SJSA1 (cell line): ENCODE results near the gene TBC1D32. TPM values are rescaled to one million over a fixed set of nuclear protein-coding genes. Genes with fewer than 3 reads are reported as not detected.
A peak's percentile ranks its signal among the peaks of the same experiment; 100 is the strongest.
"Not testable (repeated sequence)": the region's sequence is repeated elsewhere in the genome, so short reads cannot be mapped to it uniquely, and the experiment has no call there.

Experiments used
- DNase-seq, 2 experiments: peaks; one replicate each; pipeline ENCODE4 v3.0.0-alpha.2; 2015 to 2020; ENCODE audit warnings: low spot score in 2 of 2, low read depth in 1 of 2
- H3K27ac ChIP-seq: fragments of 250-450 bp; sonication (Bioruptor Pico); 2 replicates; pipeline ENCODE4 v1.5.1; 2020; ENCODE audit warnings: mild to moderate bottlenecking, moderate library complexity
- H3K27me3 ChIP-seq: fragments of 250-450 bp; sonication (Bioruptor Pico); replicated peaks from 2 replicates; pipeline ENCODE4 v1.5.1; 2020; ENCODE audit warnings: mild to moderate bottlenecking, moderate library complexity
- H3K36me3 ChIP-seq: fragments of 250-450 bp; sonication (Bioruptor Pico); 2 replicates; pipeline ENCODE4 v1.5.1; 2020; ENCODE audit warnings: mild to moderate bottlenecking
- H3K4me1 ChIP-seq: fragments of 250-450 bp; sonication (Bioruptor Pico); replicated peaks from 2 replicates; pipeline ENCODE4 v1.6.1; 2021; ENCODE audit warnings: mild to moderate bottlenecking
- H3K4me3 ChIP-seq: fragments of 250-450 bp; sonication (Bioruptor Pico); 2 replicates; pipeline ENCODE4 v1.5.1; 2020; ENCODE audit warnings: mild to moderate bottlenecking
- H3K9me3 ChIP-seq: fragments of 250-450 bp; sonication (Bioruptor Pico); replicated peaks from 2 replicates; pipeline ENCODE4 v1.5.1; 2020; ENCODE audit warnings: mild to moderate bottlenecking
- total RNA-seq: library from RNA; depleted of rRNA; stranded (reverse); fragments of >200 nt; shearing (Covaris generic); gene quantifications from 2 replicates; pipeline ENCODE4 v1.2.3, GENCODE V29; 2014; rRNA removed

TBC1D32 gene
- total RNA-seq = 2.1 and 4.8 TPM in 2 replicates

GRCh38 chr6:121334299-121335086, at the start of gene TBC1D32:
TBC1D32 (minus strand) TSS chr6:121334480; CDS start chr6:121334430, 50 bp downstream.
- Histone ChIP-seq H3K4me3 (peak within 1 kb of the TSS; percentile 63), H3K36me3 (peaks cover 3% of the 10 kb centered on the region; the same call in 1 of the 2 replicates), H3K9me3 (no peaks in the 10 kb centered on the region), H3K27ac (peak within 1 kb of the TSS; percentile 92), H3K4me1 (peaks cover 7% of the 10 kb centered on the region), H3K27me3 (no peaks in the 10 kb centered on the region)
- peak; percentile 92 to 94 for DNase-seq

DNA sequence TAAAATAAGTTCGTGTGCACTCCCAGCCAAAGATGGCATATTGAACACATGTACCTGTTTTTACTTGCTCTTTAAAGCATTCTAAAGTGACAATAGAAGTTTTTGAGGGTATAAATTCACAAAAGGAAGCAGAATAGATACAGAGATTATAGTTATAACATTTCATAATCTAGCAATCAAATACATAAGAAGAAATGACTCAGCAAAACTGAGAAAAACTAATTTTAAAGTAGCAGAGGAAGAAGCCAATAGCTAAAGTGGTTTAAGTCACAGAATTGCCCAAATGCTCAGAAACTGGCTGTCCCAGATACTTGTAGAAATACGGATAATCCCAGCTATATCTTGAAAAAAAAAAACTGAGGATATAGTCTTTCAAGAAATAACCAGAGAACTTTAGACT, 49.2 kb upstream of the TBC1D32 start:
- Histone ChIP-seq H3K27me3 (no peaks in the 10 kb centered on the region), H3K36me3 (no peaks in the 10 kb centered on the region), H3K9me3 (no peaks in the 10 kb centered on the region), H3K27ac (no peak overlapping the region), H3K4me3 (no peak overlapping the region), H3K4me1 (peaks cover 13% of the 10 kb centered on the region)
- no peak for DNase-seq

GRCh38 chr6:121382467-121383121, 48.3 kb upstream of the TBC1D32 start:
- no peaks in the 10 kb centered on the region for H3K36me3 ChIP-seq
- peak in 1 of 2 experiments; percentile 38 for DNase-seq
- H3K4me3 ChIP-seq = no peak overlapping the region
- no peaks in the 10 kb centered on the region for H3K27me3 ChIP-seq
- no peaks in the 10 kb centered on the region for H3K9me3 ChIP-seq
- 0 out of 2 replicates have a peak overlapping the region, but pooled peaks have one; percentile 9 for H3K27ac ChIP-seq
- H3K4me1 ChIP-seq = peaks cover 13% of the 10 kb centered on the region

DNA sequence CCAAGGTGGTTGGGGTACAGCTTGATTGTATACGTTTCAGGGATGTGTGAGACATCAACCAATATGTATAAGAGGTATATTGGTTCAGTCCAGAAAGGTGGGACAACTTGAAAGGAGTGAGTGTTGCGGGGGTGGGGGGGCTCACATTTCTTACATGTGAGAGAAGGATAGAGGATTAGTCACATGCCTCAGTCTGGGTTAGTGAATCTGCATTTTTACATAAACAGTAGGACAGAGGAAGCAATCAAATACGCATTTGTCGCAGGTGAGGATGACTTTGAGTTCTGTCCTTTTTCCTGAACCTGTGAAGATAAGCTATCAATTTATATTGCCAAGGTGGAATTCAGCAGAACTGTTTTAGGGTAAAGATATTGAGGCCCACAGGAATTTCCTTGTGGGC, 42.1 kb upstream of the TBC1D32 start:
- no peak overlapping the region for H3K4me3 ChIP-seq
- H3K36me3 ChIP-seq = no peaks in the 10 kb centered on the region
- no peaks in the 10 kb centered on the region for H3K27me3 ChIP-seq
- DNase-seq = no peak
- no peaks in the 10 kb centered on the region for H3K9me3 ChIP-seq
- no peak overlapping the region for H3K27ac ChIP-seq
- no peaks in the 10 kb centered on the region for H3K4me1 ChIP-seq

DNA sequence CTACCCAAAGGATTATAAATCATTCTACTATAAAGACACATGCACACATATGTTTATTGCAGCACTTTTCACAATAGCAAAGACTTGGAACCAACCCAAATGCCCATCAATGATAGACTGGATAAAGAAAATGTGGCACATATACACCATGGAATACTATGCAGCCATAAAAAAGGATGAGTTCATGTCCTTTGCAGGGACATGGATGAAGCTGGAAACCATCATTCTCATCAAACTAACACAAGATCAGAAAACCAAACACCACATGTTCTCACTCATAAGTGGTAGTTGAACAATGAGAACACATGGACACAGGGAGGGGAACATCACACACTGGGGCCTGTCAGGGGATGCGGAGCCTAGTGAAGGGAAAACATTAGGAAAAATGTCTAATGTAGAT, 39.9 kb upstream of the TBC1D32 start:
- not testable (repeated sequence) for H3K4me1 ChIP-seq, H3K27ac ChIP-seq, H3K27me3 ChIP-seq, H3K4me3 ChIP-seq, H3K9me3 ChIP-seq, H3K36me3 ChIP-seq, DNase-seq

GRCh38 chr6:121365536-121366521, 31.5 kb upstream of the TBC1D32 start:
- Histone ChIP-seq H3K4me1 (no peaks in the 10 kb centered on the region), H3K27me3 (0 out of 2 replicates have a peak, but pooled peaks cover 3% of the 10 kb centered on the region), H3K36me3 (no peaks in the 10 kb centered on the region), H3K9me3 (no peaks in the 10 kb centered on the region), H3K4me3 (no peak overlapping the region), H3K27ac (no peak overlapping the region)
- no peak for DNase-seq

DNA sequence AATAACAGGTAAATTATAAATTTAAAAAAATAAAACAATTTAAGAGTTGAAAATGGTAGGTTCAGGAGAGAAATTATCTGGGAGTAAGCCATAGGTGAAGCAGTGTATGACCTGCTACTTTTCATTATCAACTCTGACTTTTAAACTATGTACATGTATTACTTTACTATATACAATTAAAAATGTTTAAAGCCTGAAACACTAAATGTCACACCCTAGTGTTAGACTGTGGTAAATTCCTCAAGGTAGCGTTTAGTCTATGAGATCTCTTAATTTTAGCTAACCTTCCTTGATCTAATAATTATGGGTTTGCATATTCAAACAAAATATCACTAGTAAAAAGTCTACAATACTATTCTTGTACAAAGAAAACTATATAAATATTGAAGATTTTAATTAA, 22.3 kb upstream of the TBC1D32 start:
- Histone ChIP-seq H3K27ac (no peak overlapping the region), H3K36me3 (no peaks in the 10 kb centered on the region), H3K4me3 (no peak overlapping the region), H3K4me1 (peaks cover 17% of the 10 kb centered on the region), H3K9me3 (no peaks in the 10 kb centered on the region), H3K27me3 (no peaks in the 10 kb centered on the region)
- DNase-seq = no peak

GRCh38 chr6:121354764-121355163, 20.5 kb upstream of the TBC1D32 start:
- Histone ChIP-seq H3K4me3 (no peak overlapping the region), H3K27ac (no peak overlapping the region), H3K4me1 (peaks cover 17% of the 10 kb centered on the region), H3K27me3 (no peaks in the 10 kb centered on the region), H3K9me3 (no peaks in the 10 kb centered on the region), H3K36me3 (no peaks in the 10 kb centered on the region)
- no peak for DNase-seq

- Histone ChIP-seq H3K4me1 (peaks cover 17% of the 10 kb centered on the region), H3K27ac (peak overlapping the region; percentile 73), H3K36me3 (no peaks in the 10 kb centered on the region), H3K9me3 (no peaks in the 10 kb centered on the region), H3K4me3 (no peak overlapping the region), H3K27me3 (no peaks in the 10 kb centered on the region)
- peak in 1 of 2 experiments; percentile 47 for DNase-seq
These were observed 18.7 kb upstream of the TBC1D32 start for GRCh38 chr6:121352941-121353340.

DNA sequence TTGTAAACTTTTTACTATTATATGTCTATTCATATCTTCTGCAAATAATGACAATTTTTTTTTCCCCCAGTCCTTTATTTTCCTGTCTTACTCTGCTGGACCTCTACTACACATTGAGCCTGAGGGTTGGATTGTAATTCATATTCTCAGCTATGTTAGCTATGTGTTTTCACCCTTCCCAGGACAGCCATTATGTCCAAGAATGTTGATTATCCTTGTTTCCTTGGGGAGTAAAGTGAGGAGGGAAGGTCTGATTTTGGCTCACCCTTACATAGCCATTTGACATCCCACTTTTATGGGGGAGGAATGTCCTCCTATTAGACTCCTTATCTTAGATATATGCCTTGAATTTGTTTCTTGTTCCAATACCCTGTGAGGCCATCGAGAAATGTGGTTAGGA, 17.6 kb upstream of the TBC1D32 start:
- Histone ChIP-seq H3K36me3 (no peaks in the 10 kb centered on the region), H3K27me3 (no peaks in the 10 kb centered on the region), H3K9me3 (no peaks in the 10 kb centered on the region), H3K4me3 (no peak overlapping the region), H3K27ac (peak overlapping the region; percentile 73), H3K4me1 (peaks cover 17% of the 10 kb centered on the region)
- DNase-seq = no peak

GRCh38 chr6:121349596-121349995, 15.3 kb upstream of the TBC1D32 start:
- H3K36me3 ChIP-seq = no peaks in the 10 kb centered on the region
- H3K4me3 ChIP-seq = no peak overlapping the region
- no peaks in the 10 kb centered on the region for H3K9me3 ChIP-seq
- peaks cover 17% of the 10 kb centered on the region for H3K4me1 ChIP-seq
- no peak overlapping the region for H3K27ac ChIP-seq
- no peak for DNase-seq
- H3K27me3 ChIP-seq = 0 out of 2 replicates have a peak, but pooled peaks cover 4% of the 10 kb centered on the region

- no peaks in the 10 kb centered on the region for H3K36me3 ChIP-seq
- H3K27ac ChIP-seq = no peak overlapping the region
- peaks cover 8% of the 10 kb centered on the region for H3K4me1 ChIP-seq
- no peak overlapping the region for H3K4me3 ChIP-seq
- 0 out of 2 replicates have a peak, but pooled peaks cover 4% of the 10 kb centered on the region for H3K27me3 ChIP-seq
- no peak for DNase-seq
- H3K9me3 ChIP-seq = no peaks in the 10 kb centered on the region
These were observed 13.2 kb upstream of the TBC1D32 start for GRCh38 chr6:121347484-121347883.

DNA sequence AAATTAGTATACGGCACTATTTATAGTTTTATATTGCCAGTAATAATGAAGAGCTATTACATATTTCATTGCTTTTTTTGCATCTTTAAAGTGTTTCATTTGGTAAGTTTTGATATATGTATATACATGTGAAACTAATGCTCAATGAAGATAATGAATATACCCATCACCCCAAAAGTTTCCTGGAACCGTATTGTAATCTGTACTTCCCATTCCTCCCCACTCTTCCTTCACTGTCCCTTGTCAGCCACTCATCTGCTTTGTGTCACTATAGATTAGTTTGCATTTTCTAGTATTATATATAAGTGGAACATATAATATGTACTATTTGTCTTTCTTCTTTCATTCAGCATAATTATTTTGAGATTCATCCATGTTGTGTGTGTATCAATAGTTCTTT, 10.3 kb upstream of the TBC1D32 start:
- DNase-seq = no peak
- Histone ChIP-seq H3K36me3 (no peaks in the 10 kb centered on the region), H3K4me1 (no peaks in the 10 kb centered on the region), H3K27me3 (0 out of 2 replicates have a peak, but pooled peaks cover 4% of the 10 kb centered on the region), H3K4me3 (no peak overlapping the region), H3K9me3 (no peaks in the 10 kb centered on the region), H3K27ac (no peak overlapping the region)
